ENCODE measurements around the gene VWCE. TPM values are rescaled to one million over a fixed set of nuclear protein-coding genes. Genes with fewer than 3 reads are reported as not detected.
A peak's percentile ranks its signal among the peaks of the same experiment; 100 is the strongest.

VWCE gene
- total and polyA plus RNA-seq, 10 of the 15 experiments (the other 5 are each of a cell fraction or from before 2014, with no cell fraction given) = 0.10 to 4.9 (median 2.4) TPM

GRCh38 chr11:61298663-61299244 is 3.6 kb upstream of the VWCE start:
- CTCF ChIA-PET = interaction anchor here (1.2 to 3.9 kb wide), 5 partner anchors 37 to 94 kb away, joined by 3 to 18 read pairs (median 5); partner anchors contain the start of gene TMEM216
- POLR2A ChIA-PET = no interaction called here
- ATAC-seq = no peak
- TF ChIP-seq KDM1A (IDR thresholded peaks at IDR 0.05; ENCODE audit: borderline replicate concordance) (no peak), POLR2A (IDR thresholded peaks at IDR 0.05; ENCODE audit: low read depth, low read length) (0 out of 2 replicates have a peak, but pooled peaks have one; percentile 31), NR2F1 (conservative IDR thresholded peaks at IDR 0.05) (0 out of 2 replicates have a peak, but pooled peaks have one; percentile 7)
- SMC1A ChIA-PET (ENCODE audit: uncharacterized antibody, unreplicated experiment) = interaction anchor here (0.8 to 1.4 kb wide), 4 partner anchors 35 to 139 kb away, joined by 3 to 6 read pairs (median 4); partner anchors contain the start of genes DDB1, TKFC and TMEM216
- H3K27me3 ChIP-seq (replicated peaks in 1 of 2; ENCODE audit: control insufficient read depth in 2 of 2, insufficient read depth in 2 of 2, low read length in 1 of 2) = no peaks in the 10 kb centered on the region
- no peaks in the 10 kb centered on the region for H3K9me3 ChIP-seq (replicated peaks; ENCODE audit: control insufficient read depth, insufficient read depth, low read length)
- DNase-seq (ENCODE audit: low read depth, low spot score) = no peak
- FAIRE-seq = no peak
- H3K9ac ChIP-seq (ENCODE audit: control insufficient read depth, insufficient read depth, low read length) = no peak overlapping the region; the same call in 1 of the 2 replicates
- H3K4me1 ChIP-seq (ENCODE audit: control insufficient read depth, insufficient read depth, low read length) = peaks cover 28% of the 10 kb centered on the region
- H3K4me3 ChIP-seq = no peak overlapping the region
- H3K4me2 ChIP-seq (ENCODE audit: control insufficient read depth, insufficient read depth) = peak overlapping the region; percentile 12; the same call in 1 of the 2 replicates
- H3K36me3 ChIP-seq (ENCODE audit: control insufficient read depth in 2 of 2, insufficient read depth in 2 of 2, low read length in 1 of 2) = peaks cover 21 to 39% of the 10 kb centered on the region in 2 experiments
- no TSS peak for BruUV-seq (replicated peaks)
- H3K27ac ChIP-seq (ENCODE audit: control insufficient read depth, insufficient read depth) = peak overlapping the region; percentile 58; the same call in 1 of the 2 replicates
- intact Hi-C loops (cut with micrococcal nuclease; ENCODE audit: unreplicated experiment) (no loop called here), in situ Hi-C loops (cut with MboI) (no loop called here)
- H2AFZ ChIP-seq (ENCODE audit: control insufficient read depth, low read depth, low read length) = no peak overlapping the region
- H4K20me1 ChIP-seq (ENCODE audit: control insufficient read depth, insufficient read depth) = no peaks in the 10 kb centered on the region
- 98% methylated on average over 4 of the region's 4 CpGs for WGBS (ENCODE audit: insufficient coverage, insufficient replicate concordance, low lambda C conversion rate, missing lambda C conversion rate)
- H3K79me2 ChIP-seq (ENCODE audit: control insufficient read depth, insufficient read depth, low read length) = no peaks in the 10 kb centered on the region; the same call in 1 of the 2 replicates
- RAD21 ChIA-PET (ENCODE audit: unreplicated experiment) = interaction anchor here (0.5 to 1.7 kb wide), 3 partner anchors 37 to 94 kb away, joined by 4 to 5 read pairs (median 4); no protein-coding TSS in a partner anchor

GRCh38 chr11:61297746-61298145 is 2.6 kb upstream of the VWCE start:
- ChIA-PET CTCF (interaction anchor here (1.2 to 3.9 kb wide), 4 partner anchors 43 to 95 kb away, joined by 3 to 18 read pairs (median 10); partner anchors contain the start of gene TMEM216), POLR2A (interaction anchor here (0.6 kb wide), 1 partner anchor 289 kb away, joined by 3 read pairs; no protein-coding TSS in a partner anchor)
- no peak for FAIRE-seq
- 0 out of 4 replicates have a peak, but pooled peaks of 1 of the 2 experiments have one; percentile 4 for TF ChIP-seq BHLHE40 (IDR thresholded peaks at IDR 0.05; ENCODE audit: borderline replicate concordance in 1 of 2, low read depth in 2 of 2, low read length in 1 of 2)
- no peak for TF ChIP-seq USF2 (IDR thresholded peaks at IDR 0.05; ENCODE audit: borderline replicate concordance, low read depth, low read length)
- peak; percentile 60; the same call in 1 of the 2 replicates for TF ChIP-seq IKZF1 (conservative IDR thresholded peaks at IDR 0.05)
- TF ChIP-seq YY1 (IDR thresholded peaks at IDR 0.05; ENCODE audit: low read depth, low read length) = no peak
- TF ChIP-seq RAD51 (IDR thresholded peaks at IDR 0.05) = peak; percentile 29; the same call in 1 of the 2 replicates
- TF ChIP-seq ZNF687 (IDR thresholded peaks at IDR 0.05) = no peak
- TF ChIP-seq IKZF2 (IDR thresholded peaks at IDR 0.05) = peak; percentile 72 to 76; a peak in 3 of 4 replicates

More at GRCh38 chr11:61297746-61298145, 2.6 kb upstream of the VWCE start:
- H3K4me2 ChIP-seq (ENCODE audit: control insufficient read depth, insufficient read depth) = peak overlapping the region; percentile 22; the same call in 1 of the 2 replicates
- no peak overlapping the region for H3K4me3 ChIP-seq
- no peak for DNase-seq (ENCODE audit: low read depth, low spot score)
- H2AFZ ChIP-seq (ENCODE audit: control insufficient read depth, low read depth, low read length) = no peak overlapping the region
- H4K20me1 ChIP-seq (ENCODE audit: control insufficient read depth, insufficient read depth) = no peaks in the 10 kb centered on the region
- ATAC-seq = no peak
- ChIA-PET SMC1A (ENCODE audit: uncharacterized antibody, unreplicated experiment) (interaction anchor here (1.0 to 1.3 kb wide), 3 partner anchors 44 to 138 kb away, joined by 3 to 4 read pairs (median 3); partner anchors contain the start of gene TMEM216), RAD21 (ENCODE audit: unreplicated experiment) (no interaction called here)
- 68% methylated on average over 5 of the region's 5 CpGs for WGBS (ENCODE audit: insufficient coverage, insufficient replicate concordance, low lambda C conversion rate, missing lambda C conversion rate)
- H3K9ac ChIP-seq (ENCODE audit: control insufficient read depth, insufficient read depth, low read length) = no peak overlapping the region
- BruUV-seq (replicated peaks) = no TSS peak
- H3K27me3 ChIP-seq (replicated peaks in 1 of 2; ENCODE audit: control insufficient read depth in 2 of 2, insufficient read depth in 2 of 2, low read length in 1 of 2) = no peaks in the 10 kb centered on the region
- H3K36me3 ChIP-seq (ENCODE audit: control insufficient read depth in 2 of 2, insufficient read depth in 2 of 2, low read length in 1 of 2) = peaks cover 16 to 39% of the 10 kb centered on the region in 2 experiments
- H3K9me3 ChIP-seq (replicated peaks; ENCODE audit: control insufficient read depth, insufficient read depth, low read length) = no peaks in the 10 kb centered on the region
- in situ Hi-C loops (cut with MboI) (no loop called here), intact Hi-C loops (cut with micrococcal nuclease; ENCODE audit: unreplicated experiment) (no loop called here)
- H3K27ac ChIP-seq (ENCODE audit: control insufficient read depth, insufficient read depth) = peak overlapping the region; percentile 58
- no peaks in the 10 kb centered on the region; the same call in 1 of the 2 replicates for H3K79me2 ChIP-seq (ENCODE audit: control insufficient read depth, insufficient read depth, low read length)
- peaks cover 28% of the 10 kb centered on the region for H3K4me1 ChIP-seq (ENCODE audit: control insufficient read depth, insufficient read depth, low read length)
